CD14-positive monocyte (primary cell): ENCODE measurements around the gene CHD3. TPM values are rescaled to one million over a fixed set of nuclear protein-coding genes. Genes with fewer than 3 reads are reported as not detected.

Experiments used
- DNase-seq, 3 donors: peaks; one replicate each; pipeline ENCODE4 v3.0.0-alpha.2; 2011 to 2022
- H2AFZ ChIP-seq: 2 replicates; pipeline ENCODE4 v1.6.0; 2012; ENCODE audit warnings: mild to moderate bottlenecking, low read depth, low read length, inconsistent platforms; ENCODE audit not compliant: insufficient read depth, poor library complexity, severe bottlenecking
- H3K27ac ChIP-seq, 2 donors: 1 replicate in 1 of 2; 2 replicates in 1 of 2; pipeline ENCODE4 v1.5.1; 2012 to 2013; ENCODE audit warnings: low read length in 2 of 2, control low read depth in 1 of 2, inconsistent platforms in 1 of 2, low read depth in 1 of 2, mild to moderate bottlenecking in 1 of 2
- H3K27me3 ChIP-seq, 2 donors: one replicate each; pipeline versions ENCODE4 v1.6.0 to v1.6.1; 2011 to 2013; ENCODE audit warnings: low read length in 2 of 2; ENCODE audit not compliant: control insufficient read depth in 2 of 2, insufficient read depth in 2 of 2
- H3K36me3 ChIP-seq, 2 donors: replicated peaks in 1 of 2; 1 replicate in 1 of 2; 2 replicates in 1 of 2; pipeline versions ENCODE4 v1.5.1 to v1.6.1; 2012 to 2013; ENCODE audit warnings: low read length in 2 of 2, control low read depth in 1 of 2, inconsistent platforms in 1 of 2, mild to moderate bottlenecking in 1 of 2; ENCODE audit not compliant: insufficient read depth in 2 of 2, control insufficient read depth in 1 of 2
- H3K4me1 ChIP-seq, 2 donors: 1 replicate in 1 of 2; 2 replicates in 1 of 2; pipeline versions ENCODE4 v1.5.1 to v1.6.1; 2012 to 2013; ENCODE audit warnings: low read length in 2 of 2, control low read depth in 1 of 2, inconsistent platforms in 1 of 2, mild to moderate bottlenecking in 1 of 2, moderate library complexity in 1 of 2; ENCODE audit not compliant: insufficient read depth in 2 of 2, control insufficient read depth in 1 of 2
- H3K4me2 ChIP-seq: replicated peaks from 2 replicates; pipeline ENCODE3; 2012; ENCODE audit warnings: low read length, moderate library complexity, mild to moderate bottlenecking; ENCODE audit not compliant: poor library complexity, severe bottlenecking; ENCODE audit errors: extremely low read depth
- H3K4me3 ChIP-seq, 3 experiments: fragments of 200-600 bp in 1 of 3; sonication (generic) in 1 of 3; replicated peaks in 1 of 3; 1 replicate in 2 of 3; 2 replicates in 1 of 3; pipeline ENCODE4 v1.5.1; 2011 to 2013; ENCODE audit warnings: low read length in 3 of 3, mild to moderate bottlenecking in 3 of 3, control low read depth in 2 of 3, low read depth in 2 of 3, inconsistent platforms in 1 of 3, moderate library complexity in 1 of 3
- H3K79me2 ChIP-seq: 2 replicates; pipeline ENCODE4 v1.6.0; 2012; ENCODE audit warnings: mild to moderate bottlenecking, control low read depth, inconsistent platforms, low read length, moderate library complexity; ENCODE audit not compliant: insufficient read depth
- H3K9ac ChIP-seq: 2 replicates; pipeline ENCODE4 v1.6.0; 2017; ENCODE audit warnings: low read length, mild to moderate bottlenecking; ENCODE audit not compliant: insufficient read depth, poor library complexity, severe bottlenecking
- H3K9me3 ChIP-seq, 2 donors: replicated peaks in 1 of 2; 1 replicate in 1 of 2; 2 replicates in 1 of 2; pipeline versions ENCODE4 v1.5.1 to v1.6.1; 2012 to 2013; ENCODE audit warnings: low read length in 2 of 2, control low read depth in 1 of 2; ENCODE audit not compliant: control insufficient read depth in 1 of 2, insufficient read depth in 1 of 2
- H4K20me1 ChIP-seq: 2 replicates; pipeline ENCODE4 v1.6.0; 2012; ENCODE audit warnings: mild to moderate bottlenecking, low read length, control low read depth, moderate library complexity; ENCODE audit not compliant: insufficient read depth
- H3K27ac Mint-ChIP-seq, 7 donors: one replicate each; pipeline ENCODE4 v1.8.0; 2020; ENCODE audit warnings: mild to moderate bottlenecking in 7 of 7, mixed read lengths in 7 of 7, moderate library complexity in 6 of 7, inconsistent platforms in 2 of 7
- H3K27me3 Mint-ChIP-seq, 3 donors: one replicate each; pipeline ENCODE4 v1.8.0; 2021 to 2022; ENCODE audit warnings: low read depth in 3 of 3, mild to moderate bottlenecking in 3 of 3, mixed read lengths in 3 of 3, moderate library complexity in 3 of 3, inconsistent platforms in 1 of 3
- H3K36me3 Mint-ChIP-seq, 2 donors: one replicate each; pipeline ENCODE4 v1.8.0; 2020; ENCODE audit warnings: mixed read lengths in 2 of 2, inconsistent platforms in 1 of 2, mild to moderate bottlenecking in 1 of 2
- H3K4me1 Mint-ChIP-seq: one replicate; pipeline ENCODE4 v1.8.0; 2020; ENCODE audit warnings: mild to moderate bottlenecking, mixed read lengths
- H3K4me3 Mint-ChIP-seq, 2 donors: one replicate each; pipeline ENCODE4 v1.8.0; 2020; ENCODE audit warnings: mild to moderate bottlenecking in 2 of 2, mixed read lengths in 2 of 2, moderate library complexity in 1 of 2
- H3K9me3 Mint-ChIP-seq, 7 donors: one replicate each; pipeline ENCODE4 v1.8.0; 2020 to 2022; ENCODE audit warnings: mixed read lengths in 7 of 7, mild to moderate bottlenecking in 6 of 7, moderate library complexity in 6 of 7, inconsistent platforms in 2 of 7
- WGBS: methylation state at CpG from one replicate; pipeline ENCODE4 v1.1.5; 2013; ENCODE audit warnings: missing lambda C conversion rate; ENCODE audit not compliant: insufficient coverage; 5-methylcytosine and 5-hydroxymethylcytosine counted together
- intact Hi-C, 2 donors: fragments of 100-400 bp; cut with micrococcal nuclease; formaldehyde crosslinking; loops; one replicate each; pipeline versions ENCODE4 v1.15.0 to v1.15.1; 2023
- polyA plus RNA-seq, 3 donors: library from polyadenylated mRNA; depleted of rRNA in 1 of 3; unstranded in 2 of 3; stranded (reverse) in 1 of 3; fragments of 300-500 nt in 2 of 3; fragments of >200 nt in 1 of 3; fragmentation: Illumina TruSeq in 2 of 3; gene quantifications; 1 replicate in 2 of 3; 2 replicates in 1 of 3; pipeline ENCODE4 v1.2.3, GENCODE V29; 2012 to 2021
- TF ChIP-seq, protein P1 (sequence below): fragments of 200-600 bp; IDR thresholded peaks from one replicate; pipeline ENCODE4 v1.8.0; 2022; ENCODE audit warnings: antibody characterized with exemption, mild to moderate bottlenecking

Gene CHD3
- polyA plus RNA-seq, 3 donors, result 0.55 to 67.9 (median 0.91) TPM

DNA sequence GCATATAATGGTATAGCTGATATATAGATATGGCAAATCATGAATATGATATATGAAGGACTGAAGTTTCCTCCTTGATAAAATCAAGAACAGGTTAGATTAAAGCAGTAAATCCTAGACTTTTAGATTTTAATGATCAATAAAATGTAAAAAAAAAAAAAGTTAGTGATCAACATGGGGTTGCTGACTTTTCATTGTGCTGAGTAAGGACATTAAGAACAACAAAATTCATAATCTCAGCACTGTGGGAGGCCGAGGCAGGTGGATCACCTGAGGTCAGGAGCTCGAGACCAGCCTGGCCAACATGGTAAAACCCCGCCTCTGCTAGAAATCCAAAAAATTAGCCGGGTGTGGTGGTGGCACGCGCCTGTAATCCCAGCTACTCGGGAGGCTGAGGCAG is 10.4 kb upstream of the CHD3 start:
- no peak for DNase-seq
- TF ChIP-seq, protein P1, sequence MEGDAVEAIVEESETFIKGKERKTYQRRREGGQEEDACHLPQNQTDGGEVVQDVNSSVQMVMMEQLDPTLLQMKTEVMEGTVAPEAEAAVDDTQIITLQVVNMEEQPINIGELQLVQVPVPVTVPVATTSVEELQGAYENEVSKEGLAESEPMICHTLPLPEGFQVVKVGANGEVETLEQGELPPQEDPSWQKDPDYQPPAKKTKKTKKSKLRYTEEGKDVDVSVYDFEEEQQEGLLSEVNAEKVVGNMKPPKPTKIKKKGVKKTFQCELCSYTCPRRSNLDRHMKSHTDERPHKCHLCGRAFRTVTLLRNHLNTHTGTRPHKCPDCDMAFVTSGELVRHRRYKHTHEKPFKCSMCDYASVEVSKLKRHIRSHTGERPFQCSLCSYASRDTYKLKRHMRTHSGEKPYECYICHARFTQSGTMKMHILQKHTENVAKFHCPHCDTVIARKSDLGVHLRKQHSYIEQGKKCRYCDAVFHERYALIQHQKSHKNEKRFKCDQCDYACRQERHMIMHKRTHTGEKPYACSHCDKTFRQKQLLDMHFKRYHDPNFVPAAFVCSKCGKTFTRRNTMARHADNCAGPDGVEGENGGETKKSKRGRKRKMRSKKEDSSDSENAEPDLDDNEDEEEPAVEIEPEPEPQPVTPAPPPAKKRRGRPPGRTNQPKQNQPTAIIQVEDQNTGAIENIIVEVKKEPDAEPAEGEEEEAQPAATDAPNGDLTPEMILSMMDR, result no peak
- 100% methylated on average over 5 of the region's 7 CpGs for WGBS
- Histone ChIP-seq H3K4me3 (no peak overlapping the region), H3K4me2 (no peak overlapping the region), H3K4me1 (peaks cover 57 to 75% of the 10 kb centered on the region in 2 donors), H3K9ac (no peak overlapping the region), H3K9me3 (no peaks in the 10 kb centered on the region), H3K79me2 (peaks cover 50% of the 10 kb centered on the region), H3K27me3 (no peaks in the 10 kb centered on the region), H2AFZ (no peak overlapping the region), H3K36me3 (no peaks in the 10 kb centered on the region), H3K27ac (no peak overlapping the region), H4K20me1 (no peaks in the 10 kb centered on the region)
- Mint-ChIP-seq H3K4me1 (peaks cover 31% of the 10 kb centered on the region), H3K27me3 (no peaks in the 10 kb centered on the region), H3K36me3 (peaks cover 5 to 6% of the 10 kb centered on the region in 2 donors), H3K9me3 (no peaks in the 10 kb centered on the region), H3K4me3 (no peak overlapping the region), H3K27ac (peak overlapping the region in 1 of 7 donors; percentile 32)
- intact Hi-C loops, result no loop called here

DNA sequence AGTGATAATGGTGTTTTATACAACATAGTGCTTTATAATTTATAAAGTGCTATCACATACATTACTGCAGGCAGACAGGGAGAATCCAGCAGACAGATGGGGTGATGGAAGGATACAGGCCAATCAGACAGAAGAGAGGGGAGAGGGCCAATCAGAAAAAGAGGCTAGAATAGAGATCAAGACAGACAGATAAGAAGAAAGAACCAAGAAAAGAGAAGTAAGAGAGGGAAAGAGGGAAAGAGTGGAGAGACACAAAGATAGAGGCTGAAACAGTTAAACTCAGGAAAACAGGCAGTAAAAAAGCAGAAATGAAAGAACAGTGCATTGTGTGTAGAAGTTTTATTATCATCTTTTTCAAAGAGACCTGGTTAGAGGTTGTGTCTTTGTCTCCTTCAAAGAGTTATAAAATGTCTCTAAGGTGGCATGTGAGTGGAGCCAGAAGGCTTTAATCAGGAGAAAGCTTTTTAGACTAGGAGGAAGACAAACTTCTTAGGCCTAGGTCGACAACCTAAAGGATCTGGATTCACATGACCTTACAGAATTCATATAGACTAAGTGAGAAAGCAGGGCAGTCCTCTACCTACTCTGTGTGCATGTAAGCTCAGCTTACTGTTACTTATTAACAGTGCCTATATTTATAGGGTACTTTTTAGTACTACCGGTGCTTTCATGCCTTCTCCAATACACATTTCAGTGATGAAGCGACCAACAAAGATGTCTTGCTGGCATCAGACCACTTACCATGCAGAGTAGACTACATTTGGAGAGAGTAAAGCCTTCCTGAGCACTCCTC is 8.3 kb upstream of the CHD3 start:
- peaks cover 0 to 2% of the 10 kb centered on the region in 2 donors for H3K36me3 Mint-ChIP-seq
- no peaks in the 10 kb centered on the region for H4K20me1 ChIP-seq
- intact Hi-C loops, result loop anchor here in 1 of 2 donors (2.0 kb wide), 1 partner anchor 13 kb away; no protein-coding TSS in a partner anchor
- H3K36me3 ChIP-seq, result no peaks in the 10 kb centered on the region
- DNase-seq, result no peak
- H3K27ac Mint-ChIP-seq, result no peak overlapping the region
- no peaks in the 10 kb centered on the region for H3K9me3 ChIP-seq
- peak overlapping the region; percentile 46 for H3K4me2 ChIP-seq
- H3K4me1 Mint-ChIP-seq, result peaks cover 23% of the 10 kb centered on the region
- peaks cover 49 to 64% of the 10 kb centered on the region in 2 donors for H3K4me1 ChIP-seq
- H3K4me3 ChIP-seq, result peak overlapping the region in 1 of 3 experiments; percentile 37
- H3K27me3 ChIP-seq, result no peaks in the 10 kb centered on the region
- peak overlapping the region; percentile 7 for H2AFZ ChIP-seq
- peak overlapping the region in 1 of 2 donors; percentile 34 for H3K27ac ChIP-seq
- WGBS, result no CpG with 5 or more reads among the region's 3 CpGs
- H3K4me3 Mint-ChIP-seq, result no peak overlapping the region
- H3K9ac ChIP-seq, result no peak overlapping the region
- H3K79me2 ChIP-seq, result peaks cover 51% of the 10 kb centered on the region
- H3K27me3 Mint-ChIP-seq, result no peaks in the 10 kb centered on the region
- TF ChIP-seq, protein P1, result no peak
- H3K9me3 Mint-ChIP-seq, result no peaks in the 10 kb centered on the region
